ENCODE results near the gene GLYR1.

DNA sequence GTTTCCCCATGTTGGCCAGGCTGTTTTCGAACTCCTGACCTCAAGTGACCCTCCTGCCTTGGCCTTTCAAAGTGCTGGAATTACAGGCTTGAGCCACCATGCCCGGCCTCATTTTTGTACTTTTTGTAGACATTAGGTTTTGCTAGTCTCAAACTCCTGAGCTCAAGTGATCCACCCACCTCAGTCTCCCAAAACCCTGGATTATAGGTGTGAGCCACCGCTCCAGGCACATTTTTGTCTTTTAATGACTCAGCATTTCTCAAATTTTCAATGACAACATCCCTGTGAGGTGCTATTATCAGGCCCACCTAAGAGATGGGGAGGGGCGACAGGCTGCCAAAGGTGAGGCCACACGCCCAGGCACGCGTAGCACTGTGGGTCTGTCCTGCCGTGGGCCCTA is 60.0 kb downstream of the GLYR1 start:
- no peak for TF ChIP-seq EZH2phosphoT487 (IDR thresholded peaks at IDR 0.05)
- TF ChIP-seq, protein P1, sequence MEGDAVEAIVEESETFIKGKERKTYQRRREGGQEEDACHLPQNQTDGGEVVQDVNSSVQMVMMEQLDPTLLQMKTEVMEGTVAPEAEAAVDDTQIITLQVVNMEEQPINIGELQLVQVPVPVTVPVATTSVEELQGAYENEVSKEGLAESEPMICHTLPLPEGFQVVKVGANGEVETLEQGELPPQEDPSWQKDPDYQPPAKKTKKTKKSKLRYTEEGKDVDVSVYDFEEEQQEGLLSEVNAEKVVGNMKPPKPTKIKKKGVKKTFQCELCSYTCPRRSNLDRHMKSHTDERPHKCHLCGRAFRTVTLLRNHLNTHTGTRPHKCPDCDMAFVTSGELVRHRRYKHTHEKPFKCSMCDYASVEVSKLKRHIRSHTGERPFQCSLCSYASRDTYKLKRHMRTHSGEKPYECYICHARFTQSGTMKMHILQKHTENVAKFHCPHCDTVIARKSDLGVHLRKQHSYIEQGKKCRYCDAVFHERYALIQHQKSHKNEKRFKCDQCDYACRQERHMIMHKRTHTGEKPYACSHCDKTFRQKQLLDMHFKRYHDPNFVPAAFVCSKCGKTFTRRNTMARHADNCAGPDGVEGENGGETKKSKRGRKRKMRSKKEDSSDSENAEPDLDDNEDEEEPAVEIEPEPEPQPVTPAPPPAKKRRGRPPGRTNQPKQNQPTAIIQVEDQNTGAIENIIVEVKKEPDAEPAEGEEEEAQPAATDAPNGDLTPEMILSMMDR (IDR thresholded peaks at IDR 0.05): no peak
- no peak for TF ChIP-seq EZH2 (IDR thresholded peaks at IDR 0.05)
